ENCODE results near the gene SNCAIP.

GRCh38 chr5:122471031-122471751, 159.2 kb downstream of the SNCAIP start:
- TF ChIP-seq POLR2A (IDR thresholded peaks at IDR 0.05) = no peak
- no peak for TF ChIP-seq CTCF (IDR thresholded peaks at IDR 0.05)

Data from adrenal gland (tissue), 5 donors.